Neural cell (in vitro differentiated cells): ENCODE results near the gene GRAMD2A.

Source experiments
- CTCF ChIP-seq: fragments of 450-650 bp; IDR thresholded peaks from 2 replicates; pipeline ENCODE4 v1.5.1; 2014; ENCODE audit warnings: antibody characterized with exemption, mild to moderate bottlenecking, moderate library complexity; ENCODE audit not compliant: poor library complexity, severe bottlenecking
- POLR2AphosphoS5 ChIP-seq: IDR thresholded peaks from 2 replicates; pipeline ENCODE4 v1.6.1; 2012

GRCh38 chr15:72231066-72231832 is 33.7 kb upstream of the GRAMD2A start, which contains the start of gene PKM:
- TF ChIP-seq CTCF (no peak), POLR2AphosphoS5 (peak; percentile 99)
